ENCODE measurements around the gene RB1. TPM values are rescaled to one million over a fixed set of nuclear protein-coding genes. Genes with fewer than 3 reads are reported as not detected.

The RB1 gene
- total and polyA plus RNA-seq, 2 donors (not counting 1 experiment from before 2014, with no cell fraction given) = 24.0 to 70.4 TPM

DNA sequence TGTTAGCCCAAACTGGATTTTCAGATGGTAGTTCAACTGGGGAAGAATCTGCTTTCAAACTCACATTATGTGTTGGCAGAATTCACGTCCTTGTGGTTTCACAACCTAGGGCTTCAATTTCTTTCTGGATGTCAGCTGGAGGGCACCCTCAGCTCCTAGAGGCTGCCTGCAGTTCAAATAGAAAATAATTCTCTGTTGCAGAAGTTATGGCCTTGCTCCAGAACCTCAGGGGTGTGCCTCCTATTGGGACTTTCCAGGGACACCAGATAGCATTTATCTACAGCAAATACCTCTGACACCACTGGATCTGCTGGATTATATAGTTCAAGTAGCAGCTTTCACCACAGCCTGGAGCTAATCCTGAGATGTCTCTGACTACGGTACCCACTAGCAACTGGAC, 11.8 kb upstream of the RB1 start:
- Histone ChIP-seq H3K36me3 (replicated peaks in 1 of 2; ENCODE audit: control extremely low read depth in 1 of 2, control insufficient read depth in 1 of 2, extremely low read depth in 1 of 2, insufficient read depth in 2 of 2, low read length in 1 of 2) (no peaks in the 10 kb centered on the region), H4K20me1 (ENCODE audit: control insufficient read depth, insufficient read depth, low read length, poor library complexity, severe bottlenecking) (no peaks in the 10 kb centered on the region), H3K27ac (ENCODE audit: low read length in 2 of 2) (no peak overlapping the region), H3K4me2 (replicated peaks; ENCODE audit: low read depth, low read length, poor library complexity, severe bottlenecking) (no peak overlapping the region), H3K4me3 (ENCODE audit: control extremely low read depth in 1 of 5, extremely low read depth in 1 of 5, insufficient read depth in 1 of 5, low read depth in 2 of 5, low read length in 4 of 5) (no peak overlapping the region), H3K27me3 (replicated peaks in 1 of 4; ENCODE audit: control extremely low read depth in 1 of 4, control insufficient read depth in 3 of 4, insufficient read depth in 4 of 4, low read length in 3 of 4) (no peaks in the 10 kb centered on the region), H2AFZ (ENCODE audit: insufficient read depth, low read depth, low read length, poor library complexity, severe bottlenecking) (no peak overlapping the region), H3K9ac (ENCODE audit: low read length) (no peak overlapping the region), H3K4me1 (ENCODE audit: control insufficient read depth in 2 of 2, insufficient read depth in 2 of 2, low read length in 2 of 2) (peaks cover 14% of the 10 kb centered on the region in 2 donors), H3K9me3 (ENCODE audit: control extremely low read depth in 1 of 3, control insufficient read depth in 2 of 3, insufficient read depth in 1 of 3, low read length in 2 of 3) (no peaks in the 10 kb centered on the region), H3K79me2 (ENCODE audit: control insufficient read depth, insufficient read depth, low read length) (no peaks in the 10 kb centered on the region)
- intact Hi-C loops (cut with micrococcal nuclease) = no loop called here
- no peak for TF ChIP-seq EZH2 (IDR thresholded peaks at IDR 0.05; ENCODE audit: borderline replicate concordance, insufficient read depth, low read depth, low read length, poor library complexity, severe bottlenecking)
- H3K4me1 Mint-ChIP-seq = peaks cover 19% of the 10 kb centered on the region
- H3K27me3 Mint-ChIP-seq = peaks cover 5% of the 10 kb centered on the region
- ChIA-PET CTCF (interaction anchor here (1.0 to 1.4 kb wide), 2 partner anchors 42 to 477 kb away, joined by 3 read pairs; no protein-coding TSS in a partner anchor), POLR2A (interaction anchor here (1.0 kb wide), 1 partner anchor 11 kb away, joined by 3 read pairs; no protein-coding TSS in a partner anchor)
- 86% methylated on average over 1 of the region's 2 CpGs for WGBS (ENCODE audit: insufficient coverage)
- no peak overlapping the region for H3K27ac Mint-ChIP-seq
- no peak overlapping the region for H3K4me3 Mint-ChIP-seq
- DNase-seq = no peak
- H3K9me3 Mint-ChIP-seq (ENCODE audit: insufficient read depth) = no peaks in the 10 kb centered on the region
- no peak for ATAC-seq (ENCODE audit: low read depth)

DNA sequence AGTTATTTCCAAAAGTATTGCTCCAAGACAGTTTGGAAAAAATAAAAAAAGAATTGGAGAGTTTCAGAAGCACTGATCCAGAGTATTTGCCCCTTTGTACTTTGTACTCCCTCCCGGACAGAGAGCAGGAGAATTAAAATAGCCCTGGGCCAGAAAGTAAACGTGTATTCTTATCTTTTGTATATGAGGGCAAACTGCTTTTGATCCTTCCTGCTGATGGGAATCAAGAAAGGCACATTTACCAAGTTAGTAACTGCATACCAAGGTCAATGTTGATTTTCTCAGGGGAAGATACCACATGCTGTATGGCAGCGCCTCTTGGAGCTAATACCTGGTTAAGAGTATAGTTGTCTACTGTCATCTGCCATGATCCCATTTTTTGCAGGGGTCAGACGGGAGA, 10.9 kb upstream of the RB1 start:
- no peak overlapping the region for H3K4me2 ChIP-seq (replicated peaks; ENCODE audit: low read depth, low read length, poor library complexity, severe bottlenecking)
- no peak overlapping the region for H2AFZ ChIP-seq (ENCODE audit: insufficient read depth, low read depth, low read length, poor library complexity, severe bottlenecking)
- H3K9me3 ChIP-seq (ENCODE audit: control extremely low read depth in 1 of 3, control insufficient read depth in 2 of 3, insufficient read depth in 1 of 3, low read length in 2 of 3) = no peaks in the 10 kb centered on the region
- no peaks in the 10 kb centered on the region for H4K20me1 ChIP-seq (ENCODE audit: control insufficient read depth, insufficient read depth, low read length, poor library complexity, severe bottlenecking)
- Mint-ChIP-seq H3K27ac (no peak overlapping the region), H3K4me1 (peaks cover 13% of the 10 kb centered on the region), H3K4me3 (no peak overlapping the region), H3K9me3 (ENCODE audit: insufficient read depth) (no peaks in the 10 kb centered on the region), H3K27me3 (peaks cover 5% of the 10 kb centered on the region)
- no peaks in the 10 kb centered on the region for H3K36me3 ChIP-seq (replicated peaks in 1 of 2; ENCODE audit: control extremely low read depth in 1 of 2, control insufficient read depth in 1 of 2, extremely low read depth in 1 of 2, insufficient read depth in 2 of 2, low read length in 1 of 2)
- H3K4me1 ChIP-seq (ENCODE audit: control insufficient read depth in 2 of 2, insufficient read depth in 2 of 2, low read length in 2 of 2) = peaks cover 5 to 8% of the 10 kb centered on the region in 2 donors
- no peak for TF ChIP-seq EZH2 (IDR thresholded peaks at IDR 0.05; ENCODE audit: borderline replicate concordance, insufficient read depth, low read depth, low read length, poor library complexity, severe bottlenecking)
- TF ChIP-seq, protein P1, sequence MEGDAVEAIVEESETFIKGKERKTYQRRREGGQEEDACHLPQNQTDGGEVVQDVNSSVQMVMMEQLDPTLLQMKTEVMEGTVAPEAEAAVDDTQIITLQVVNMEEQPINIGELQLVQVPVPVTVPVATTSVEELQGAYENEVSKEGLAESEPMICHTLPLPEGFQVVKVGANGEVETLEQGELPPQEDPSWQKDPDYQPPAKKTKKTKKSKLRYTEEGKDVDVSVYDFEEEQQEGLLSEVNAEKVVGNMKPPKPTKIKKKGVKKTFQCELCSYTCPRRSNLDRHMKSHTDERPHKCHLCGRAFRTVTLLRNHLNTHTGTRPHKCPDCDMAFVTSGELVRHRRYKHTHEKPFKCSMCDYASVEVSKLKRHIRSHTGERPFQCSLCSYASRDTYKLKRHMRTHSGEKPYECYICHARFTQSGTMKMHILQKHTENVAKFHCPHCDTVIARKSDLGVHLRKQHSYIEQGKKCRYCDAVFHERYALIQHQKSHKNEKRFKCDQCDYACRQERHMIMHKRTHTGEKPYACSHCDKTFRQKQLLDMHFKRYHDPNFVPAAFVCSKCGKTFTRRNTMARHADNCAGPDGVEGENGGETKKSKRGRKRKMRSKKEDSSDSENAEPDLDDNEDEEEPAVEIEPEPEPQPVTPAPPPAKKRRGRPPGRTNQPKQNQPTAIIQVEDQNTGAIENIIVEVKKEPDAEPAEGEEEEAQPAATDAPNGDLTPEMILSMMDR (IDR thresholded peaks at IDR 0.05) = no peak
- ChIA-PET CTCF (interaction anchor here (1.4 kb wide), 1 partner anchor 41 kb away, joined by 3 read pairs; no protein-coding TSS in a partner anchor), POLR2A (no interaction called here)
- ATAC-seq (ENCODE audit: low read depth) = no peak
- intact Hi-C loops (cut with micrococcal nuclease) = no loop called here
- H3K4me3 ChIP-seq (ENCODE audit: control extremely low read depth in 1 of 5, extremely low read depth in 1 of 5, insufficient read depth in 1 of 5, low read depth in 2 of 5, low read length in 4 of 5) = no peak overlapping the region
- H3K79me2 ChIP-seq (ENCODE audit: control insufficient read depth, insufficient read depth, low read length) = no peaks in the 10 kb centered on the region
- H3K27ac ChIP-seq (ENCODE audit: low read length in 2 of 2) = no peak overlapping the region
- 91% methylated on average over 3 of the region's 4 CpGs for WGBS (ENCODE audit: insufficient coverage)
- H3K27me3 ChIP-seq (replicated peaks in 1 of 4; ENCODE audit: control extremely low read depth in 1 of 4, control insufficient read depth in 3 of 4, insufficient read depth in 4 of 4, low read length in 3 of 4) = no peaks in the 10 kb centered on the region
- no peak overlapping the region for H3K9ac ChIP-seq (ENCODE audit: low read length)
- DNase-seq = no peak

Measured in B cell (primary cell).